Measurements from ENCODE around the gene KDSR. TPM values are rescaled to one million over a fixed set of nuclear protein-coding genes. Genes with fewer than 3 reads are reported as not detected.

Gene KDSR
- total RNA-seq, 1 donor from 2014 or later: 38.7 TPM

GRCh38 chr18:63344263-63344662, 22.7 kb downstream of the KDSR start:
- DNase-seq (ENCODE audit: low spot score, unreplicated experiment): no peak
- no peaks in the 10 kb centered on the region for H3K9me3 Mint-ChIP-seq (ENCODE audit: low read depth)
- H3K4me3 Mint-ChIP-seq (ENCODE audit: low read depth): no peak overlapping the region
- no peaks in the 10 kb centered on the region for H3K4me1 Mint-ChIP-seq (ENCODE audit: low read depth)
- no peak overlapping the region for H3K27ac Mint-ChIP-seq
- H3K27me3 Mint-ChIP-seq: no peaks in the 10 kb centered on the region
- peaks cover 23% of the 10 kb centered on the region for H3K36me3 Mint-ChIP-seq (ENCODE audit: insufficient read depth)
- TF ChIP-seq, protein P1, sequence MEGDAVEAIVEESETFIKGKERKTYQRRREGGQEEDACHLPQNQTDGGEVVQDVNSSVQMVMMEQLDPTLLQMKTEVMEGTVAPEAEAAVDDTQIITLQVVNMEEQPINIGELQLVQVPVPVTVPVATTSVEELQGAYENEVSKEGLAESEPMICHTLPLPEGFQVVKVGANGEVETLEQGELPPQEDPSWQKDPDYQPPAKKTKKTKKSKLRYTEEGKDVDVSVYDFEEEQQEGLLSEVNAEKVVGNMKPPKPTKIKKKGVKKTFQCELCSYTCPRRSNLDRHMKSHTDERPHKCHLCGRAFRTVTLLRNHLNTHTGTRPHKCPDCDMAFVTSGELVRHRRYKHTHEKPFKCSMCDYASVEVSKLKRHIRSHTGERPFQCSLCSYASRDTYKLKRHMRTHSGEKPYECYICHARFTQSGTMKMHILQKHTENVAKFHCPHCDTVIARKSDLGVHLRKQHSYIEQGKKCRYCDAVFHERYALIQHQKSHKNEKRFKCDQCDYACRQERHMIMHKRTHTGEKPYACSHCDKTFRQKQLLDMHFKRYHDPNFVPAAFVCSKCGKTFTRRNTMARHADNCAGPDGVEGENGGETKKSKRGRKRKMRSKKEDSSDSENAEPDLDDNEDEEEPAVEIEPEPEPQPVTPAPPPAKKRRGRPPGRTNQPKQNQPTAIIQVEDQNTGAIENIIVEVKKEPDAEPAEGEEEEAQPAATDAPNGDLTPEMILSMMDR (IDR thresholded peaks at IDR 0.05; ENCODE audit: unreplicated experiment): no peak

- H3K27ac Mint-ChIP-seq: no peak overlapping the region
- DNase-seq (ENCODE audit: low spot score, unreplicated experiment): peak; percentile 13
Observed at GRCh38 chr18:63342206-63342605, 24.8 kb downstream of the KDSR start.

DNA sequence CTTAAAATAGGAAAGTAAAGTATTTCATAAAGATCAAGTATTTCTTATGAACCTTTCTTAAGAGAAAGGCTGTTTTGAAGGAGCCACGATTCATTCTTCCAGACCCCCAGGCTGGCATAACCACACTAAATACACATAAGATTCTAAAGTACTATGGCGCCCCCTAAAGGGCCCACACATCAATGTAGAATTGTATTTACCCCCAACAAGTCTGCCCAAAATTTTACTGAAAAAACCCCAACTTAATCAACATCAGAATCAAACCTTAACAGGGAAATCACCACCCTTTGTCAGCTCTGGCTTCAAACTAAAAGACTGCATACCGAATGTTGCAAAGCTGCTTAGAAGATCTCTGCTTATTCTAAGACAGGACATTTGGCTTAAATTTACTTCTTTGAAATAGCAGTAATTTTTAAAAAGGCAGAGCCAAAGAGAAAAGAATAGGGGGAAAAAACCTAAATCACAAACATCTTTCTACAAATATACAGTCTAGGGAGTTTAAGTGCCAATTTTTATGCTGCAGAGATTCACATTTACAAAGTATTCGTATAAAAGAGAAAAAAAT, 27.0 kb downstream of the KDSR start:
- Mint-ChIP-seq H3K4me1 (ENCODE audit: low read depth) (no peaks in the 10 kb centered on the region), H3K4me3 (ENCODE audit: low read depth) (no peak overlapping the region), H3K36me3 (ENCODE audit: insufficient read depth) (peaks cover 33% of the 10 kb centered on the region), H3K9me3 (ENCODE audit: low read depth) (no peaks in the 10 kb centered on the region), H3K27me3 (no peaks in the 10 kb centered on the region), H3K27ac (no peak overlapping the region)
- DNase-seq (ENCODE audit: low spot score, unreplicated experiment): no peak
- TF ChIP-seq, protein P1 (IDR thresholded peaks at IDR 0.05; ENCODE audit: unreplicated experiment): peak; percentile 61

More at GRCh38 chr18:63342206-63342605, 24.8 kb downstream of the KDSR start:
- TF ChIP-seq, protein P1 (IDR thresholded peaks at IDR 0.05; ENCODE audit: unreplicated experiment): peak; percentile 63
- no peaks in the 10 kb centered on the region for H3K27me3 Mint-ChIP-seq
- no peak overlapping the region for H3K4me3 Mint-ChIP-seq (ENCODE audit: low read depth)
- H3K36me3 Mint-ChIP-seq (ENCODE audit: insufficient read depth): peaks cover 28% of the 10 kb centered on the region
- H3K4me1 Mint-ChIP-seq (ENCODE audit: low read depth): no peaks in the 10 kb centered on the region
- H3K9me3 Mint-ChIP-seq (ENCODE audit: low read depth): no peaks in the 10 kb centered on the region

- DNase-seq (ENCODE audit: low spot score, unreplicated experiment): no peak
- Mint-ChIP-seq H3K4me1 (ENCODE audit: low read depth) (no peaks in the 10 kb centered on the region), H3K36me3 (ENCODE audit: insufficient read depth) (peaks cover 32% of the 10 kb centered on the region), H3K27me3 (no peaks in the 10 kb centered on the region), H3K27ac (no peak overlapping the region), H3K9me3 (ENCODE audit: low read depth) (no peaks in the 10 kb centered on the region), H3K4me3 (ENCODE audit: low read depth) (no peak overlapping the region)
- TF ChIP-seq, protein P1 (IDR thresholded peaks at IDR 0.05; ENCODE audit: unreplicated experiment): no peak
Observed at GRCh38 chr18:63336366-63337099, 30.5 kb downstream of the KDSR start.

- Mint-ChIP-seq H3K4me1 (ENCODE audit: low read depth) (no peaks in the 10 kb centered on the region), H3K27me3 (no peaks in the 10 kb centered on the region), H3K4me3 (ENCODE audit: low read depth) (no peak overlapping the region), H3K27ac (no peak overlapping the region), H3K36me3 (ENCODE audit: insufficient read depth) (peaks cover 13% of the 10 kb centered on the region), H3K9me3 (ENCODE audit: low read depth) (no peaks in the 10 kb centered on the region)
- TF ChIP-seq, protein P1 (IDR thresholded peaks at IDR 0.05; ENCODE audit: unreplicated experiment): no peak
- DNase-seq (ENCODE audit: low spot score, unreplicated experiment): no peak
Observed at GRCh38 chr18:63331105-63331504, 35.9 kb downstream of the KDSR start.
